ENCODE measurements around the gene SCYL2.
"Not testable (repeated sequence)": the region's sequence is repeated elsewhere in the genome, so short reads cannot be mapped to it uniquely, and the experiment has no call there.

Gene SCYL2

GRCh38 chr12:100229876-100230275, 37.1 kb upstream of the SCYL2 start:
- no peak overlapping the region for H3K4me3 ChIP-seq (ENCODE audit: low read depth, low read length)
- no peak for TF ChIP-seq CTCF (IDR thresholded peaks at IDR 0.05; ENCODE audit: borderline replicate concordance, insufficient read depth, low read depth, low read length)

- H3K4me3 ChIP-seq (ENCODE audit: low read depth, low read length) = not testable (repeated sequence)
These were observed 35.1 kb upstream of the SCYL2 start for GRCh38 chr12:100231873-100232272.

GRCh38 chr12:100234166-100234565, 32.8 kb upstream of the SCYL2 start:
- TF ChIP-seq CTCF (IDR thresholded peaks at IDR 0.05; ENCODE audit: borderline replicate concordance, insufficient read depth, low read depth, low read length) = no peak
- no peak overlapping the region for H3K4me3 ChIP-seq (ENCODE audit: low read depth, low read length)

- H3K4me3 ChIP-seq (ENCODE audit: low read depth, low read length) = no peak overlapping the region
- peak; percentile 52; the same call in 1 of the 2 replicates for TF ChIP-seq CTCF (IDR thresholded peaks at IDR 0.05; ENCODE audit: borderline replicate concordance, insufficient read depth, low read depth, low read length)
These were observed 32.2 kb upstream of the SCYL2 start for GRCh38 chr12:100234591-100235304.

GRCh38 chr12:100238801-100239200, 28.2 kb upstream of the SCYL2 start:
- H3K4me3 ChIP-seq (ENCODE audit: low read depth, low read length) = no peak overlapping the region
- TF ChIP-seq CTCF (IDR thresholded peaks at IDR 0.05; ENCODE audit: borderline replicate concordance, insufficient read depth, low read depth, low read length) = no peak

GRCh38 chr12:100239589-100239988, 27.4 kb upstream of the SCYL2 start:
- H3K4me3 ChIP-seq (ENCODE audit: low read depth, low read length) = no peak overlapping the region
- no peak for TF ChIP-seq CTCF (IDR thresholded peaks at IDR 0.05; ENCODE audit: borderline replicate concordance, insufficient read depth, low read depth, low read length)

- H3K4me3 ChIP-seq (ENCODE audit: low read depth, low read length) = no peak overlapping the region
- no peak for TF ChIP-seq CTCF (IDR thresholded peaks at IDR 0.05; ENCODE audit: borderline replicate concordance, insufficient read depth, low read depth, low read length)
These were observed 23.8 kb upstream of the SCYL2 start for GRCh38 chr12:100243137-100243536.
